Measurements from ENCODE around the gene KIF3C.

- no peak for TF ChIP-seq CTCF (conservative IDR thresholded peaks at IDR 0.05; ENCODE audit: low read depth, low read length)
- TF ChIP-seq EZH2 (IDR thresholded peaks at IDR 0.05; ENCODE audit: low read length, unreplicated experiment) = no peak
Observed at GRCh38 chr2:25996844-25997243, 14.5 kb upstream of the KIF3C start.

All from PC-3 (cell line).